Measurements from ENCODE around the gene ZFHX3. TPM values are rescaled to one million over a fixed set of nuclear protein-coding genes. Genes with fewer than 3 reads are reported as not detected.
A peak's percentile ranks its signal among the peaks of the same experiment; 100 is the strongest.

Gene ZFHX3
- total and polyA plus RNA-seq, 3 donors from 2014 or later = 3.3 to 19.9 (median 15.7) TPM

- Histone ChIP-seq H3K36me3 (ENCODE audit: low read depth, missing control alignments) (no peaks in the 10 kb centered on the region), H3K4me3 (no peak overlapping the region), H3K9me3 (no peaks in the 10 kb centered on the region), H3K27me3 (no peaks in the 10 kb centered on the region), H3K27ac (no peak overlapping the region), H3K4me1 (no peaks in the 10 kb centered on the region)
- no peak for DNase-seq
- TF ChIP-seq POLR2A (IDR thresholded peaks at IDR 0.05) (no peak), CTCF (IDR thresholded peaks at IDR 0.05) (no peak)
- intact Hi-C loops (cut with DNase I; ENCODE audit: low total_unique reads) = no loop called here
- WGBS, 2 donors = 89 to 92% methylated on average over 2 of the region's 2 CpGs
Observed at GRCh38 chr16:72833969-72834368, 214.0 kb downstream of the ZFHX3 start.

DNA sequence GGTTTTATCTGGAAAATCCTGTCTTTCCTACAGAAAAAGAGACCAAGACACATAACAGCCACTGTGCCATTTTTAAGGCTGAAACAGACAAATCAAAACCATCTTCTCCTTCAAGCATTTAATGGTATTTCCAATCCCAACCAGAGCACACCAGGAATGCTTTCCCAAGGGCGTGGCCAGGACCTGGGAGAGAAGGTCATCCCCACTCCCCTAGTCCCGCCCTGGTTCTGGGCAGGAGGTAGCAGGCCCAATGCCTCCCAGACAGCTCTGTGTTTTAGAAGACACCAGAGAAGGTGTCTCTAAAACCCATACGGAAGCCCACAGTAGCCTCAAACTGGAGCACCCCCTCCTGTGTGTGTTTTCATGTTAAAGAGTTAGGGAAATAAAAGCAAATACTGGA lies 214.4 kb downstream of the ZFHX3 start:
- 92 to 98% methylated on average over 3 of the region's 3 CpGs for WGBS, 2 donors
- no peaks in the 10 kb centered on the region for H3K4me1 ChIP-seq
- DNase-seq = no peak
- TF ChIP-seq CTCF (IDR thresholded peaks at IDR 0.05) (no peak), POLR2A (IDR thresholded peaks at IDR 0.05) (no peak)
- H3K36me3 ChIP-seq (ENCODE audit: low read depth, missing control alignments) = no peaks in the 10 kb centered on the region
- no peak overlapping the region for H3K4me3 ChIP-seq
- no peak overlapping the region for H3K27ac ChIP-seq
- H3K27me3 ChIP-seq = no peaks in the 10 kb centered on the region
- intact Hi-C loops (cut with DNase I; ENCODE audit: low total_unique reads) = no loop called here
- no peaks in the 10 kb centered on the region for H3K9me3 ChIP-seq

GRCh38 chr16:72832621-72833248 lies 215.2 kb downstream of the ZFHX3 start:
- 43 to 54% methylated on average over 13 of the region's 13 CpGs for WGBS, 2 donors
- no peaks in the 10 kb centered on the region for H3K4me1 ChIP-seq
- no peaks in the 10 kb centered on the region for H3K9me3 ChIP-seq
- no peak overlapping the region for H3K4me3 ChIP-seq
- intact Hi-C loops (cut with DNase I; ENCODE audit: low total_unique reads) = no loop called here
- H3K27me3 ChIP-seq = no peaks in the 10 kb centered on the region
- H3K36me3 ChIP-seq (ENCODE audit: low read depth, missing control alignments) = no peaks in the 10 kb centered on the region
- H3K27ac ChIP-seq = no peak overlapping the region
- DNase-seq = peak; percentile 87
- TF ChIP-seq POLR2A (IDR thresholded peaks at IDR 0.05) (no peak), CTCF (IDR thresholded peaks at IDR 0.05) (peak; percentile 87 to 98 (median 92))

DNA sequence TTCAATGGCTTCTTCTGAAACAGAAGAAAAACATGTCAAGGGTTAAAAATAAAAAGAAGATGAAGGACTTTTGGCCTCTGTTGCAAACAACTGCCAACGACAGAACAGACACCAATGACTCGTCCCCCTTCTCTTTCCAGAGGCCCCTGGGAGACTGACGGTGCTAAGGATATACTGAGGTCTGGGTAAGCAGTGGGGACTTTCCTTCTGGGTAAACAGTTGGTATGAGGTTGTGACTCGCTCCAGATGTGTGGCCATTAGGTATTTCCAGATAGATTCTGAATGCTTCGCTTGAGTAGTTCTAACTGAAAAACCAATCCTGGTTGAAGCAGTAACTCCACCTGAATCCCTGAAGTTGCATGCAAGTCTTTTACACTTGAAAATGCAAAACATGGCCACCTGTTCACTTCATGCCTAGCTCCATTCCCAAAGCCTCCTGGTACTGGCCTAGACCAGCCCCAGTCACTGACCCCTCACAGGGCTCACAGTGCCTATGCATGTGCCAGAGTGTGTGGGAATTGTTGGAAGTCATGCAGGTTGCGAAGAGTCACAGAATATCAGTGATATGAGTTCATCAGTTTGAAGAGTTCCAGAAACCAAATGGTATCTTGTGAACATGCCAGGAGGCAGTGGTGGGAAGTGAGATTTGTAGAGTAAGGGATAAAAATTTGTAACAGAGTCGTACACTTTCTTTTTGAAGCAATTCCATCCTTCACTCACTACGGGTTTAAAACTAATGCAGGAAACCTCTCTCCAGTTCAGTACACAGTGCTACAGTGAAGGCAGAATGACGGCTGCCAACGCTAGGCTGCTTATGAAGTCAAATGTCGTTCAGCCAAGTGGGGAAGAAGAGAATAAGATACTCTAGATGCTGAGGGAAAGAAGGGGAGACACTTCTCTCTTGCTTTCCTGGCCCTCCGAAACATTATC lies 217.8 kb downstream of the ZFHX3 start:
- H3K9me3 ChIP-seq = no peaks in the 10 kb centered on the region
- intact Hi-C loops (cut with DNase I; ENCODE audit: low total_unique reads) = no loop called here
- DNase-seq = no peak
- no peaks in the 10 kb centered on the region for H3K27me3 ChIP-seq
- H3K36me3 ChIP-seq (ENCODE audit: low read depth, missing control alignments) = no peaks in the 10 kb centered on the region
- H3K4me1 ChIP-seq = no peaks in the 10 kb centered on the region
- 83 to 85% methylated on average over 12 of the region's 12 CpGs for WGBS, 2 donors
- no peak overlapping the region for H3K27ac ChIP-seq
- no peak for TF ChIP-seq CTCF (IDR thresholded peaks at IDR 0.05)
- TF ChIP-seq POLR2A (IDR thresholded peaks at IDR 0.05) = no peak
- no peak overlapping the region for H3K4me3 ChIP-seq

All from testis (tissue), 3 donors.